Type B pancreatic cell (in vitro differentiated cells): ENCODE results near the gene TEDC1. TPM values are rescaled to one million over a fixed set of nuclear protein-coding genes. Genes with fewer than 3 reads are reported as not detected.

Experiments used
- DNase-seq: peaks from one replicate; pipeline ENCODE4 v3.0.0; 2021; ENCODE audit warnings: mixed read lengths; ENCODE audit not compliant: unreplicated experiment; ENCODE audit errors: extremely low spot score
- H3K27ac Mint-ChIP-seq: 2 replicates; pipeline ENCODE4 v1.8.0; 2021; ENCODE audit warnings: mild to moderate bottlenecking, mixed read lengths
- H3K27me3 Mint-ChIP-seq: 2 replicates; pipeline ENCODE4 v1.8.0; 2021; ENCODE audit warnings: mixed read lengths
- H3K36me3 Mint-ChIP-seq: 2 replicates; pipeline ENCODE4 v1.8.0; 2021; ENCODE audit warnings: mixed read lengths
- H3K4me1 Mint-ChIP-seq: one replicate; pipeline ENCODE4 v1.8.0; 2021; ENCODE audit warnings: mixed read lengths; ENCODE audit not compliant: unreplicated experiment
- H3K4me3 Mint-ChIP-seq: 2 replicates; pipeline ENCODE4 v1.8.0; 2021; ENCODE audit warnings: mild to moderate bottlenecking, mixed read lengths
- H3K9me3 Mint-ChIP-seq: 2 replicates; pipeline ENCODE4 v1.8.0; 2021; ENCODE audit warnings: mixed read lengths
- total RNA-seq: library from RNA; stranded (reverse); gene quantifications from 2 replicates; pipeline ENCODE4 v1.2.1, GENCODE V29; 2021; ENCODE audit warnings: low replicate concordance
- TF ChIP-seq, protein P1 (sequence below): fragments of 200-600 bp; sonication (generic); conservative IDR thresholded peaks from 2 replicates; pipeline ENCODE4 v1.5.0; 2021; ENCODE audit warnings: antibody characterized with exemption, mild to moderate bottlenecking

Gene TEDC1
- total RNA-seq, 1 donor from 2014 or later, result 22.1 TPM

DNA sequence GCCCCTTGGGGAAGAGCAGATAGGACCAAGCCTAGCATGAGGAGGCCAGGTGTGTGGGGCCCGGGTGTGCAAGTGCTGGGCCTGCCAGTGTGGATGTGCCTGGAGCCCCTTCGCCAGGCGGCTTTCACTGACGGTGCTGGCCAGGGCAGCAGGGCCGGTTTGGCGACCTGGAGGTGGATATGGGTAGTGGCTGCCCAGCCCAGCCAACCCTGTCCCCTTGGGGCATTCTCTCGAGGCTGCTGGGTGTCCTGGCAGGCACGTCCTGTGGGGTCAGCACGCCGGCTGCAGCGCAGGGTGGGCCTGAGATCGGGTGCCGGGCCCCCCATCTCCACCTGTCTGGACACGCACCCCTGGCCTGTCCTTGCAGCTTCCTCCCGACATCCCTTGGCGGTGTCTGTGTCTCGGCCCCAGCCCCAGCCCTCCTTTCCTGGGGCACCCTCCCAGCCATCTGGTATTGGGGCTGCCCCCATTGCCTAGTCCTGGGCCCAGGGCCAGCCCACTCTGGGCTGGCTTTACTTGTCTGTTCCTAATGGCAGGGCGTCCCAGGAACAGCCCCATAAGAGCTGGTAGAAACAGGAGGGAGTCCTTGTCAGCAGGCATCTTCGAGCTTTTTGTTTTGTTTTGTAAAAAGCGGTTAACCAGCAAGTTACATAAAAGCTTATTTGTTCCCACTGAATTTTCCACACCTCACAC, 23.7 kb upstream of the TEDC1 start:
- no peak for DNase-seq
- H3K4me3 Mint-ChIP-seq, result no peak overlapping the region
- no peak overlapping the region for H3K27ac Mint-ChIP-seq
- H3K36me3 Mint-ChIP-seq, result no peaks in the 10 kb centered on the region
- TF ChIP-seq, protein P1, sequence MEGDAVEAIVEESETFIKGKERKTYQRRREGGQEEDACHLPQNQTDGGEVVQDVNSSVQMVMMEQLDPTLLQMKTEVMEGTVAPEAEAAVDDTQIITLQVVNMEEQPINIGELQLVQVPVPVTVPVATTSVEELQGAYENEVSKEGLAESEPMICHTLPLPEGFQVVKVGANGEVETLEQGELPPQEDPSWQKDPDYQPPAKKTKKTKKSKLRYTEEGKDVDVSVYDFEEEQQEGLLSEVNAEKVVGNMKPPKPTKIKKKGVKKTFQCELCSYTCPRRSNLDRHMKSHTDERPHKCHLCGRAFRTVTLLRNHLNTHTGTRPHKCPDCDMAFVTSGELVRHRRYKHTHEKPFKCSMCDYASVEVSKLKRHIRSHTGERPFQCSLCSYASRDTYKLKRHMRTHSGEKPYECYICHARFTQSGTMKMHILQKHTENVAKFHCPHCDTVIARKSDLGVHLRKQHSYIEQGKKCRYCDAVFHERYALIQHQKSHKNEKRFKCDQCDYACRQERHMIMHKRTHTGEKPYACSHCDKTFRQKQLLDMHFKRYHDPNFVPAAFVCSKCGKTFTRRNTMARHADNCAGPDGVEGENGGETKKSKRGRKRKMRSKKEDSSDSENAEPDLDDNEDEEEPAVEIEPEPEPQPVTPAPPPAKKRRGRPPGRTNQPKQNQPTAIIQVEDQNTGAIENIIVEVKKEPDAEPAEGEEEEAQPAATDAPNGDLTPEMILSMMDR, result no peak
- H3K4me1 Mint-ChIP-seq, result no peaks in the 10 kb centered on the region
- no peaks in the 10 kb centered on the region for H3K9me3 Mint-ChIP-seq
- no peaks in the 10 kb centered on the region for H3K27me3 Mint-ChIP-seq

DNA sequence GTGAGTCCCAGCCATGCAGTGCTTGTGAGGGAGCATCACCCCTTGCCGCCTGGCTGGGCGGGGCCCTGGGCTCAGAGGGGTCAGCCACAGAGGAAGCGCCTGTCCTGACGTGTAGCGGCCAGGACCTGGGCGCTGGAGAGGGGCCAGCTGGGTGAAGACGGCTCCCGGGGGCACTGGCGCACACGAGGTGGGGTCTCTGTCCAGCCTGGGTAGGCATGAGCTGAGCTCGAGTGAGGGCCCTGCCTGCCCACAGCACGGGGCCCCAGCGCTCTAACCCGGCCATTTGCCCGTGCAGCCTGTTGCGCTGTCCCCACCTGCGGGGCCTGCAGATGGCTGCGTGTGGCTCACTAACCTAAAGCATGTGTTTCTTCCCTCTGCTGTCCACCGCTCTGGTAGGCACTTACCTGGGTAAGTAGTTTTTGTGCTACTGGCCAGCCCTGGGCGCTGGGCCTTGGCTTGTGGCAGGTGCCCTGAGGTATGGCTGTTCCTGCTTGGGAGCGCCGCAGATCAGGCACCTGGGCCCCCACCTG, 23.0 kb upstream of the TEDC1 start:
- TF ChIP-seq, protein P1, result no peak
- no peak for DNase-seq
- Mint-ChIP-seq H3K4me1 (no peaks in the 10 kb centered on the region), H3K27me3 (no peaks in the 10 kb centered on the region), H3K27ac (no peak overlapping the region), H3K9me3 (no peaks in the 10 kb centered on the region), H3K36me3 (no peaks in the 10 kb centered on the region), H3K4me3 (no peak overlapping the region)

DNA sequence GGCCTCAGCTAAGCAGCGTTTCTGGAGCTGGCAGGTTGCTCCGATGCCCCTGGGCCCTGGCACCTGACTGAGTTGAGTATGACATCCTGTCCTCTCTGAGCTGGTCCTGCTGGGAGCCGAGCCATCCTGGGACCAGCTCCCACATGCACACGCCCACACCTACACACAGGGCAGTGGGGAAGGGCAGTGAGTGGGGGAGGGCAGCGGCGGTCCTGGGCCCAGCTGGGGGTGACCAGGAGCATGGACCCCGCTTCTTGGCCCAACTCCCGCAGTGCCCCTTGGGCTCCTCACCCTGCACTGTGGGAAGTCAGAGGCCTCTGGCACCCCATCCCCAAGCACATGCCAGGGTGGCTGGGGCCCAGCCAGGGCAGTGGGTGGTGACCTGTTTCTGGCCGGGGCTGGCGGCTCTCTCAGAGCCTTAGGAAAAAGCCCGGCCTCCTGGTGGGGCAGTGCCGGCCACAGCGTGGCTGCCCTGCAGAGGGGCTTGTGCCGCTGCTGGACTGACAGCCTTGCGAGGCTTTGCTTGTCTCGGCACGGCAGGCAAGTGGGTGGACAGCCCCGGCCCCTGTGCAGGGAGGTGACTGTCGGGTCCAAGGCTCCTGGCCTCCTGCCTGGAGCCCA, 22.3 kb upstream of the TEDC1 start:
- H3K4me3 Mint-ChIP-seq, result no peak overlapping the region
- no peaks in the 10 kb centered on the region for H3K9me3 Mint-ChIP-seq
- TF ChIP-seq, protein P1, result no peak

DNA sequence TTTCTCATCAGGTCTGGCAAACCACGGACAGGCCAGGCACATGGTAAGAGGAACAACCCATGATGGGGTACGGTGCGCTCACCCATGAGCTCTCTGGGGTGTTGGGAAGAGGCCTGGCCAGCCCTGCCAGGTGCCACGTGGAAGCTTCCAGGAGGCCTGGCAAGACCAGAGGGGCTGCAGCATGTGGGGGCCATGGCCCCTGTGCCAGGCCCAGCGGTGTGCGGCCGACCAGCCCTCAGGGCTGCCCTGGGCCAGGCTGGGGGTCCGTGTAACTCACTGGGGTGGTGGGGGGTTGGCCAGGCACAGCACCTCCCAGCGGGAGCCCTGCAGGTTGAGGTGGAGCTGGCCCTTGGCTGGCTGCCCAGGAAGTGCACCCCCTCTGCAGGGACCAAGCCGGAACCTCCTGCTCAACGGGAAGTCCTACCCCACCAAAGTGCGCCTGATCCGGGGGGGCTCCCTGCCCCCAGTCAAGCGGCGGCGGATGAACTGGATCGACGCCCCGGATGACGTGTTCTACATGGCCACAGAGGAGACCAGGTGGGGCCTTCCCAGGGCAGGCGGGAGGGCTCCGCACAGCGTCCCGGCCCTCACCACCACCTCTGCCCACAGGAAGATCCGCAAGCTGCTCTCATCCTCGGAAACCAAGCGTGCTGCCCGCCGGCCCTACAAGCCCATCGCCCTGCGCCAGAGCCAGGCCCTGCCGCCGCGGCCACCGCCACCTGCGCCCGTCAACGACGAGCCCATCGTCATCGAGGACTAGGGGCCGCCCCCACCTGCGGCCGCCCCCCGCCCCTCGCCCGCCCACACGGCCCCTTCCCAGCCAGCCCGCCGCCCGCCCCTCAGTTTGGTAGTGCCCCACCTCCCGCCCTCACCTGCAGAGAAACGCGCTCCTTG, 21.3 kb upstream of the TEDC1 start:
- no peak overlapping the region for H3K27ac Mint-ChIP-seq
- H3K9me3 Mint-ChIP-seq, result no peaks in the 10 kb centered on the region
- no peaks in the 10 kb centered on the region for H3K27me3 Mint-ChIP-seq
- no peaks in the 10 kb centered on the region for H3K4me1 Mint-ChIP-seq
- DNase-seq, result no peak
- no peak overlapping the region for H3K4me3 Mint-ChIP-seq
- H3K36me3 Mint-ChIP-seq, result no peaks in the 10 kb centered on the region
- TF ChIP-seq, protein P1, result no peak

More for the DNA sequence above, 22.3 kb upstream of the TEDC1 start:
- Mint-ChIP-seq H3K36me3 (no peaks in the 10 kb centered on the region), H3K27me3 (no peaks in the 10 kb centered on the region), H3K4me1 (no peaks in the 10 kb centered on the region), H3K27ac (no peak overlapping the region)
- no peak for DNase-seq

DNA sequence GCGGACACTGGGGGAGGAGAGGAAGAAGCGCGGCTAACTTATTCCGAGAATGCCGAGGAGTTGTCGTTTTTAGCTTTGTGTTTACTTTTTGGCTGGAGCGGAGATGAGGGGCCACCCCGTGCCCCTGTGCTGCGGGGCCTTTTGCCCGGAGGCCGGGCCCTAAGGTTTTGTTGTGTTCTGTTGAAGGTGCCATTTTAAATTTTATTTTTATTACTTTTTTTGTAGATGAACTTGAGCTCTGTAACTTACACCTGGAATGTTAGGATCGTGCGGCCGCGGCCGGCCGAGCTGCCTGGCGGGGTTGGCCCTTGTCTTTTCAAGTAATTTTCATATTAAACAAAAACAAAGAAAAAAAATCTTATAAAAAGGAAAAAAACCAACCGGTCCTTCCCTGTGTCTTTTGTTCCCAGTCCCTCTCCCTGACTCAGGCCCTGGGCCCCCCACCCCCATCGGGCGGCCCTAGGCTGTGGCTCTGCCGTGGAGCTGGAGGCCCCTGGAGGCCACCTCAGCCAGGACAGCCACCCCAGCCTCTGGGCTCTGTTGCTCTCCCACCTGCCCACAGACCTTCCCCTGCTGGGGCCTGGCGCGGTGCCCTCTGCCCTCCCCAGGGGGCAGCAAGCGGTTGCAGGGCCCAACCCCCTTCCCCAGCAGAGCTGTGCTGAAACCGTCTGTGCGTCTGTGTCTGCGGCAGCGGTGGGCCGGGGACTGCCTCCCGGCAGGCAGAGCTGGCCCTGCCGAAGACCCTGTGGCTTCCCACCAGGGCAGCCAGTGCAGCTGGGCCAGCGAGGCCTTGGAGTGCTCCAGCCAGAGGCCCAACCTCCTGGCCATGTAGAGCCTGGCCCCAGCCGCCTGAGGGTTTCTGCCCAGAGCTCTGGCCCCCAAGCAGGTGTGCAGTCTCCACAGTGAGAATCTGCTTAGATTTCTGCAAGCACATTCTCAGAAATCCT, 20.4 kb upstream of the TEDC1 start:
- no peaks in the 10 kb centered on the region for H3K27me3 Mint-ChIP-seq
- H3K36me3 Mint-ChIP-seq, result no peaks in the 10 kb centered on the region
- no peak for DNase-seq
- TF ChIP-seq, protein P1, result no peak
- no peaks in the 10 kb centered on the region for H3K4me1 Mint-ChIP-seq
- H3K9me3 Mint-ChIP-seq, result no peaks in the 10 kb centered on the region
- no peak overlapping the region for H3K27ac Mint-ChIP-seq
- H3K4me3 Mint-ChIP-seq, result no peak overlapping the region
